Measurements from ENCODE around the gene ISM2. TPM values are rescaled to one million over a fixed set of nuclear protein-coding genes. Genes with fewer than 3 reads are reported as not detected.
A peak's percentile ranks its signal among the peaks of the same experiment; 100 is the strongest.
"Not testable (repeated sequence)": the region's sequence is repeated elsewhere in the genome, so short reads cannot be mapped to it uniquely, and the experiment has no call there.

The ISM2 gene
- total and polyA plus RNA-seq, 8 donors: 0.23 to 0.37 TPM; not detected in 6

- intact Hi-C loops (cut with DNase I; ENCODE audit: low total_unique reads): loop anchor here (10.0 kb wide), 1 partner anchor 89 kb away; the partner anchor contains the start of genes AHSA1 and VIPAS39
- Histone ChIP-seq H3K27ac (peak overlapping the region in 3 of 5 donors; percentile 59 to 62 (median 60)), H3K27me3 (no peaks in the 10 kb centered on the region), H3K4me3 (no peak overlapping the region), H3K9me3 (no peaks in the 10 kb centered on the region), H3K4me1 (peaks cover 12 to 32% (median 21%) of the 10 kb centered on the region in 4 donors), H3K36me3 (peaks cover 5 to 59% (median 47%) of the 10 kb centered on the region in 4 donors)
- no peak for DNase-seq
- 81 to 97% (median 90%) methylated on average over 3 of the region's 3 CpGs for WGBS, 5 donors
- TF ChIP-seq CTCF (IDR thresholded peaks at IDR 0.05) (no peak), EP300 (IDR thresholded peaks at IDR 0.05) (no peak), POLR2AphosphoS5 (IDR thresholded peaks at IDR 0.05) (no peak), POLR2A (IDR thresholded peaks at IDR 0.05) (no peak)
Observed at GRCh38 chr14:77543637-77544334, 45.2 kb upstream of the ISM2 start.

GRCh38 chr14:77543240-77543551, 44.6 kb upstream of the ISM2 start:
- Histone ChIP-seq H3K27ac (peak overlapping the region in 4 of 5 donors; percentile 4 to 62 (median 60)), H3K36me3 (peaks cover 0 to 57% (median 41%) of the 10 kb centered on the region in 4 donors), H3K4me1 (peaks cover 12 to 32% (median 21%) of the 10 kb centered on the region in 4 donors), H3K4me3 (no peak overlapping the region), H3K9me3 (no peaks in the 10 kb centered on the region), H3K27me3 (no peaks in the 10 kb centered on the region)
- 44 to 60% (median 50%) methylated on average over 5 of the region's 5 CpGs for WGBS, 5 donors
- DNase-seq: no peak
- no peak for TF ChIP-seq POLR2A (IDR thresholded peaks at IDR 0.05)
- TF ChIP-seq POLR2AphosphoS5 (IDR thresholded peaks at IDR 0.05): no peak
- TF ChIP-seq EP300 (IDR thresholded peaks at IDR 0.05): no peak
- no peak for TF ChIP-seq CTCF (IDR thresholded peaks at IDR 0.05)
- intact Hi-C loops (cut with DNase I; ENCODE audit: low total_unique reads): loop anchor here (10.0 kb wide), 1 partner anchor 88 kb away; the partner anchor contains the start of genes AHSA1 and VIPAS39

GRCh38 chr14:77542421-77543239, 44.0 kb upstream of the ISM2 start:
- peak in 1 of 2 donors; percentile 22 for DNase-seq
- intact Hi-C loops (cut with DNase I; ENCODE audit: low total_unique reads): loop anchor here (10.0 kb wide), 1 partner anchor 88 kb away; the partner anchor contains the start of genes AHSA1 and VIPAS39
- WGBS, 5 donors: 42 to 52% (median 48%) methylated on average over 11 of the region's 11 CpGs
- H3K9me3 ChIP-seq: no peaks in the 10 kb centered on the region
- TF ChIP-seq CTCF (IDR thresholded peaks at IDR 0.05): no peak
- no peak for TF ChIP-seq POLR2AphosphoS5 (IDR thresholded peaks at IDR 0.05)
- no peak for TF ChIP-seq POLR2A (IDR thresholded peaks at IDR 0.05)
- TF ChIP-seq EP300 (IDR thresholded peaks at IDR 0.05): no peak
- H3K36me3 ChIP-seq: peaks cover 0 to 52% (median 36%) of the 10 kb centered on the region in 4 donors
- H3K27me3 ChIP-seq: no peaks in the 10 kb centered on the region
- no peak overlapping the region for H3K4me3 ChIP-seq
- H3K4me1 ChIP-seq: peaks cover 12 to 37% (median 21%) of the 10 kb centered on the region in 4 donors
- H3K27ac ChIP-seq: peak overlapping the region in 4 of 5 donors; percentile 4 to 62 (median 60)

GRCh38 chr14:77541905-77542304, 43.3 kb upstream of the ISM2 start:
- H3K36me3 ChIP-seq: peaks cover 0 to 45% (median 30%) of the 10 kb centered on the region in 4 donors
- intact Hi-C loops (cut with DNase I; ENCODE audit: low total_unique reads): loop anchor here (10.0 kb wide), 1 partner anchor 87 kb away; the partner anchor contains the start of genes AHSA1 and VIPAS39
- peaks cover 12 to 44% (median 21%) of the 10 kb centered on the region in 4 donors for H3K4me1 ChIP-seq
- H3K4me3 ChIP-seq: no peak overlapping the region
- no peak for TF ChIP-seq POLR2AphosphoS5 (IDR thresholded peaks at IDR 0.05)
- no peak for TF ChIP-seq CTCF (IDR thresholded peaks at IDR 0.05)
- TF ChIP-seq EP300 (IDR thresholded peaks at IDR 0.05): no peak
- no peak for TF ChIP-seq POLR2A (IDR thresholded peaks at IDR 0.05)
- H3K27ac ChIP-seq: peak overlapping the region in 3 of 5 donors; percentile 59 to 62 (median 60)
- no peak for DNase-seq
- H3K27me3 ChIP-seq: no peaks in the 10 kb centered on the region
- 77 to 85% (median 78%) methylated on average over 4 of the region's 4 CpGs for WGBS, 5 donors
- no peaks in the 10 kb centered on the region for H3K9me3 ChIP-seq

GRCh38 chr14:77536951-77537350, 38.3 kb upstream of the ISM2 start:
- H3K4me3 ChIP-seq; DNase-seq; intact Hi-C loops (cut with DNase I; ENCODE audit: low total_unique reads); H3K27ac ChIP-seq; H3K9me3 ChIP-seq; H3K27me3 ChIP-seq: not testable (repeated sequence)
- Histone ChIP-seq H3K36me3 (peaks cover 0 to 38% (median 26%) of the 10 kb centered on the region in 4 donors), H3K4me1 (peaks cover 0 to 20% (median 2%) of the 10 kb centered on the region in 4 donors)
- 66 to 92% (median 75%) methylated on average over 5 of the region's 5 CpGs for WGBS, 5 donors

Measured in stomach (tissue), 9 donors.